CD4-positive, alpha-beta T cell (primary cell): ENCODE measurements around the gene A2ML1. TPM values are rescaled to one million over a fixed set of nuclear protein-coding genes. Genes with fewer than 3 reads are reported as not detected.

Experiments used
- ATAC-seq: fragments of 200-7000 bp; cut with Tn5 transposase; one replicate; pipeline ENCODE4 v1.10.0; 2022; ENCODE audit warnings: mild to moderate bottlenecking; ENCODE audit not compliant: poor library complexity
- CTCF ChIA-PET: fragments of 350-600 bp; sonication (Branson Sonifier 250); formaldehyde crosslinking; loops from one replicate; lab custom pipeline; 2021; ENCODE audit warnings: antibody characterized with exemption, inconsistent platforms; lab: Charles Lee
- POLR2A ChIA-PET: fragments of 350-600 bp; sonication (Branson Sonifier 250); formaldehyde crosslinking; loops from one replicate; lab custom pipeline; 2021; ENCODE audit warnings: antibody characterized with exemption, inconsistent platforms; lab: Charles Lee
- DNase-seq, 14 experiments: peaks; one replicate each; pipeline ENCODE4 v3.0.0-alpha.2; 2013 to 2020; ENCODE audit warnings: mixed read lengths in 2 of 14
- H3K27ac ChIP-seq, 2 donors: one replicate each; pipeline versions ENCODE4 v1.5.1 to v1.7.0; 2013; ENCODE audit warnings: low read length in 2 of 2, low read depth in 1 of 2, mild to moderate bottlenecking in 1 of 2
- H3K27me3 ChIP-seq, 2 experiments: 1 replicate in 1 of 2; 2 replicates in 1 of 2; pipeline versions ENCODE4 v1.6.1 to v1.7.0; 2013; ENCODE audit warnings: low read length in 2 of 2, control low read depth in 1 of 2, mild to moderate bottlenecking in 1 of 2, moderate library complexity in 1 of 2; ENCODE audit not compliant: insufficient read depth in 2 of 2, control insufficient read depth in 1 of 2
- H3K36me3 ChIP-seq: one replicate; pipeline ENCODE4 v1.6.1; 2013; ENCODE audit warnings: low read length, control low read depth; ENCODE audit not compliant: insufficient read depth
- H3K4me1 ChIP-seq: one replicate; pipeline ENCODE4 v1.6.1; 2013; ENCODE audit warnings: low read length, control low read depth; ENCODE audit not compliant: insufficient read depth
- H3K4me3 ChIP-seq: one replicate; pipeline ENCODE4 v1.5.1; 2013; ENCODE audit warnings: mild to moderate bottlenecking, low read length, moderate library complexity
- H3K9me3 ChIP-seq, 2 experiments: 1 replicate in 1 of 2; 2 replicates in 1 of 2; pipeline versions ENCODE4 v1.6.1 to v1.7.0; 2013; ENCODE audit warnings: low read length in 2 of 2, mild to moderate bottlenecking in 2 of 2, control low read depth in 1 of 2, moderate library complexity in 1 of 2; ENCODE audit not compliant: control insufficient read depth in 1 of 2, insufficient read depth in 1 of 2
- H3K27ac Mint-ChIP-seq: one replicate; pipeline ENCODE4 v1.8.0; 2020; ENCODE audit warnings: mixed read lengths
- H3K27me3 Mint-ChIP-seq: one replicate; pipeline ENCODE4 v1.8.0; 2021; ENCODE audit warnings: mixed read lengths
- H3K36me3 Mint-ChIP-seq: one replicate; pipeline ENCODE4 v1.8.0; 2021; ENCODE audit warnings: low read depth, mixed read lengths
- H3K4me1 Mint-ChIP-seq: one replicate; pipeline ENCODE4 v1.8.0; 2021; ENCODE audit warnings: low read depth, mixed read lengths
- H3K4me3 Mint-ChIP-seq: one replicate; pipeline ENCODE4 v1.8.0; 2020; ENCODE audit warnings: mild to moderate bottlenecking, mixed read lengths
- H3K9me3 Mint-ChIP-seq: one replicate; pipeline ENCODE4 v1.8.0; 2020; ENCODE audit warnings: mixed read lengths
- CTCF ChIP-seq: fragments of 200-600 bp; IDR thresholded peaks from one replicate; pipeline ENCODE4 v1.8.0; 2022; ENCODE audit warnings: antibody characterized with exemption, mild to moderate bottlenecking
- intact Hi-C, 2 experiments: fragments of 100-400 bp; cut with DNase I in 1 of 2; cut with micrococcal nuclease in 1 of 2; formaldehyde crosslinking; loops; one replicate each; pipeline versions ENCODE4 v1.15.1 to v1.9.0; 2023 to 2025; cut with DNase I, micrococcal nuclease
- total RNA-seq, 174 experiments: library from RNA in 2 of 174; stranded (reverse) in 2 of 174; gene quantifications; one replicate each; pipeline ENCODE4 v1.2.3 and lab custom pipeline; 2021 to 2026

Gene A2ML1
- total RNA-seq, 2 experiments from 2014 or later: not detected

DNA sequence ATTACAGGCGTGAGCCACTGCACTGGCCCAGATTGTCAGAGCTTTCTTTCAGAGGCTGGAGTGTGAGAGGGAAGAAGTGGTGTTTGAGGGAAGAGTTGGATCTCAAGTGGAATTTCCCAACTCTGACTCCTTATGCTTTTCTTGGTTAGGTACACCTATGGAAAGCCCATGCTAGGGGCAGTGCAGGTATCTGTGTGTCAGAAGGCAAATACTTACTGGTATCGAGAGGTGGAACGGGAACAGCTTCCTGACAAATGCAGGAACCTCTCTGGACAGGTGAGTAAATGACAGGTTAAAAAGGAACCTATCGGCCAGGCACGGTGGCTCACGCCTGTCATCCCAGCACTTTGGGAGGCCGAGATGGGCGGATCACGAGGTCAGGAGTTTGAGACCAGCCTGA, 14.9 kb downstream of the A2ML1 start:
- no peak overlapping the region for H3K27ac Mint-ChIP-seq
- CTCF ChIA-PET: no interaction called here

DNA sequence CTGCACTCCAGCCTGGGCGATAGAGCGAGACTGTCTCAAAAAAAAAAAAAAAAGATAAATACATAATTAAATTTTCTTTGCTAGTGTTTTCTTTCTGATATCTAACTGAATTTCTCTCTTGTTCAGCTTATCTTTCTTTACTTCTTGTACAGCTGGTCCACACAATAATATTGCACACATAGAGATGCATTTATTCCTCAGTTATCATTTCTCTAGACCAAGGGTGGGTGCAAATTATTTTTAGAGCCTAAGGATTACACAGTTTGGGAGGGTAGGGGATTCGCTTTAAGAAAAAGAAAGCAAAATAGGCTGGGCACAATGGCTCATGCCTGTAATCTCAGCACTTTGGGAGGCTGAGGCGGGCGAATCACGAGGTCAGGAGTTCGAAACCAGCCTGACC, 17.9 kb downstream of the A2ML1 start:
- Mint-ChIP-seq H3K9me3 (no peaks in the 10 kb centered on the region), H3K4me3 (no peak overlapping the region), H3K27ac (no peak overlapping the region), H3K36me3 (no peaks in the 10 kb centered on the region), H3K4me1 (no peaks in the 10 kb centered on the region), H3K27me3 (peaks cover 9% of the 10 kb centered on the region)
- no peak for DNase-seq
- H3K9me3 ChIP-seq: no peaks in the 10 kb centered on the region
- ChIA-PET POLR2A (no interaction called here), CTCF (interaction anchor here (0.6 kb wide), 1 partner anchor 163 kb away, joined by 3 read pairs; no protein-coding TSS in a partner anchor)
- H3K27me3 ChIP-seq: no peaks in the 10 kb centered on the region
- no peaks in the 10 kb centered on the region for H3K36me3 ChIP-seq
- TF ChIP-seq CTCF: no peak
- H3K4me3 ChIP-seq: no peak overlapping the region
- intact Hi-C loops: no loop called here
- no peaks in the 10 kb centered on the region for H3K4me1 ChIP-seq
- no peak for ATAC-seq
- no peak overlapping the region for H3K27ac ChIP-seq

More for the DNA sequence above, 14.9 kb downstream of the A2ML1 start:
- Histone ChIP-seq H3K4me1 (no peaks in the 10 kb centered on the region), H3K9me3 (no peaks in the 10 kb centered on the region), H3K36me3 (no peaks in the 10 kb centered on the region), H3K27me3 (no peaks in the 10 kb centered on the region), H3K27ac (no peak overlapping the region), H3K4me3 (no peak overlapping the region)
- POLR2A ChIA-PET: no interaction called here
- H3K4me3 Mint-ChIP-seq: no peak overlapping the region
- H3K36me3 Mint-ChIP-seq: no peaks in the 10 kb centered on the region
- intact Hi-C loops: no loop called here
- DNase-seq: no peak
- peaks cover 9% of the 10 kb centered on the region for H3K27me3 Mint-ChIP-seq
- no peaks in the 10 kb centered on the region for H3K9me3 Mint-ChIP-seq
- TF ChIP-seq CTCF: no peak
- H3K4me1 Mint-ChIP-seq: no peaks in the 10 kb centered on the region
- no peak for ATAC-seq

DNA sequence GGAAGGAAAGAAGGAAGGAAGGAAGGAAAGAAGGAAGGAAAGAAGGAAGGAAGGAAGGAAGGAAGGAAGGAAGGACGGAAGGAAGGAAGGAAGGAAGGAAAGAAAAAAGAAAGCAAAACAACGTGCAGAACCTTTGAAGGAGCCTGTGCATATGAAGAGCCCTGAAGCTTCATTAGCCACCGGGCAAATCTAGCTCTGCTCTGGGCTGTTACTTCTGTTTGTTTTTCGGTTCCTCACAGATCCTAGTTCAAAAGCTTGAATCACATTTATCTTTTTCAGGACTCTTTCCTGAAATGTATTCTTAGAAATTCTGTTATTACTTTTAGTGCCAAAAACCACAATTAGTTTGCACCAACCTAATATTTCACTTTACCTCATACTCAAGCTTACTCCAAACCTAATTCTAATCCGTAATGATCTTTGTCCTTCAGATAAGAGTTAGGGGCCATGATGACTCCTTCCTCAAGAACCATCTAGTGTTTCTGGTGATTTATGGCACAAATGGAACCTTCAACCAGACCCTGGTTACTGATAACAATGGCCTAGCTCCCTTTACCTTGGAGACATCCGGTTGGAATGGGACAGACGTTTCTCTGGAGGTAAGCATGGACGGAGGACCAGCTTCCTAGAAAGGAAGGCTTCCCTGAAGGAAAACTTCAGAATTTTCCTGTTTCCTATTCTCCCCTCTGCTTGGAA, 18.7 kb downstream of the A2ML1 start:
- Histone ChIP-seq H3K27ac (no peak overlapping the region), H3K9me3 (no peaks in the 10 kb centered on the region), H3K36me3 (no peaks in the 10 kb centered on the region), H3K4me3 (no peak overlapping the region), H3K4me1 (no peaks in the 10 kb centered on the region), H3K27me3 (no peaks in the 10 kb centered on the region)
- H3K27ac Mint-ChIP-seq: no peak overlapping the region
- H3K9me3 Mint-ChIP-seq: no peaks in the 10 kb centered on the region
- no peaks in the 10 kb centered on the region for H3K4me1 Mint-ChIP-seq
- TF ChIP-seq CTCF: no peak
- ChIA-PET POLR2A (no interaction called here), CTCF (interaction anchor here (0.6 kb wide), 1 partner anchor 163 kb away, joined by 3 read pairs; no protein-coding TSS in a partner anchor)
- DNase-seq (no peak), ATAC-seq (no peak)
- no peaks in the 10 kb centered on the region for H3K36me3 Mint-ChIP-seq
- no peak overlapping the region for H3K4me3 Mint-ChIP-seq
- H3K27me3 Mint-ChIP-seq: peaks cover 8% of the 10 kb centered on the region
- intact Hi-C loops: no loop called here
